Superior temporal gyrus (tissue), 1 donor: ENCODE measurements around the gene LIPC.

Experiments used
- DNase-seq: peaks from one replicate; pipeline ENCODE4 v3.0.0-alpha.2; 2016; ENCODE audit errors: extremely low spot score

LIPC gene

DNA sequence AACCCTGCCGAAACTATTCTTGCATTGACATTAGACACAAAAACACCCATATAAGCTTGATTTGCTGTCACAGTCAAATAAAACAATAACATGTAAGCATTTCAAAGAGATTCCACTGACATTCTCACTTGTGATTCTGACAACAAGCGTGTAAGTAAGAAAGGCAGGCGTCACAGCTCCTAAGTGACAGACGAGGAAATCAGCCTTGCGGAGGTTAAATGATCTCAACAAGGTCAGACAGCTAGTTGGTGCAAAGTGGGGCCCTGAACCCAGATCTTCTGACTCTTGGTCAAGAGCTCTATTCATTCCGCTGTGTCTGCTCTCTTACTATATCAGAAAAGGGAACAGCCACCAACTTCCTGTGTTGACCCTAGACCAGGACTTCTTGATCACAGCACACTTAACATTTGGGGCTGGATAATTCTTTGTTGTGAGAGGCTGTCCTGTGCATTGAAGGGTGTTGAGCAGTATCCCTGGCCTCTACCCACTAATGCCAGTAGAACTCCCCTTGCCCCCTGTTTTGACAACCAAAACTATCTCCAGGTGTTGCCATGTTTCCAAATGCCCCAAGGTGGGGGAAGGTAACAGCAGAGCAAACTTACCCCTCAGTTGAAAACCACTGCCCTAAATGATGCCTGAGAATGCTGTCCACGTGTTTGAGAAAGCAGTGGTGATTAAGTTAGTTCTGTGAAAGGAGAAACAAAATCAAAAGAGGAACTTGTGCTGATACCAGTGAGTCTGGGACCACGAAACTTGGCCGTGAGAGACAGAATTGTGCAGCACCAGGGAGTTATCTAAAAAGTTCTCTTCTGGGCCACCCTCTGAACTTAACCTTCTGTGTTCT, 86.1 kb downstream of the LIPC start:
- no peak for DNase-seq

DNA sequence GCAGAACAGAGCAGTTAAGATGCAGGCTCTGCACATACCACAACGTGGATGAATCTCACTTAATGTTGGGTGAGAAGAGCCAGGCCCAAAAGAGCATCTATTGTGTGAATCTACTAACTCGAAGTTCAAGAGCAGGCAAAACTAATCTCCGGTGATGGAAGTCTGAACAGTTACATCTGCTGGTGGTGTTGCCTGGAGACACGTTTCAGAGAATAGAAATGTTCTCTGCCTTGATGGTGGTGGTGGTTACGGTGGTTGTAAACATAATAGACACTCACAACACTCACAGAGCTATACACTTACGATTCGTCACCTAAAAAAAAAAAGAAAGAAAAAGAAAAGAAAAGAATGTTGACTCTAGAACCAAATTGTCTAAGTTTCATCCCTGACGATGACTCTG, 86.8 kb downstream of the LIPC start:
- DNase-seq = no peak

DNA sequence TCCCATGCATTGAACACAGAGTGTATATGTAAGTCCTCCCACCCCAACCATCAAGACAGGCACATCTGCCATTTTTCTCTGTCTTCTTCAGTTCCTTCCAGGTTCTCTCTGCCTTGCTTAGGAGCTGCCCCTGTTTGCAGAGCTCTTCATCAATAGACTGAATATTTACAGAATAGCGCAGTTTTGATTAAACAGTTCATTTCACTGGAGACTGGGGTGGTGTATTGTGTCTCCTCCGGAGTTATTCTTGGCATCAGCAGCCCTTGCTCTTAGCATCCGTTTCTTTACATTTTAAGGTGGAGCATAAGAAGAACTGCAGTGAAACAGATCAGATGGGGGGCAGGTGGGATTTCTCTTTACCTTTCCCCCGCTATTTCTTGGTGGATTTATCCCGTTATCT, 87.7 kb downstream of the LIPC start:
- DNase-seq = no peak

DNA sequence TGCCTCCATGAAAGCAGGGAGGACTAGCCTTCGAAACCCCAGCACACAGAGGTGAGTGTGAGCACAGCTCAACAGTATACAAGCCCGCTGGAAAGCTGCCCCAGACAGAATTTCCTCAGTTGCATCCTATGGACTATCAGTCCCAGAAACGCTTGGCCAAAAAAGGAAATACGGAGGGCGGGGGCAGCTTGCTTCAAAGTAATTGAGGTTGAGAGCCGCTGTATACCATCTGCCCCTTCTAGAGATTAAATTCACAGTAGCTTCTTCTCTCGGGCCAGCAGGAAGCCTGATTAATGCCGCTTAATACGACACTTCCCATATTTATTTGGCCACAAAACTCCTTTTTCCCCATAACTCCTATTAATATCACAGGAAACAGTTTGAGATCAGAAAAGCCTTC, 88.7 kb downstream of the LIPC start:
- no peak for DNase-seq

DNA sequence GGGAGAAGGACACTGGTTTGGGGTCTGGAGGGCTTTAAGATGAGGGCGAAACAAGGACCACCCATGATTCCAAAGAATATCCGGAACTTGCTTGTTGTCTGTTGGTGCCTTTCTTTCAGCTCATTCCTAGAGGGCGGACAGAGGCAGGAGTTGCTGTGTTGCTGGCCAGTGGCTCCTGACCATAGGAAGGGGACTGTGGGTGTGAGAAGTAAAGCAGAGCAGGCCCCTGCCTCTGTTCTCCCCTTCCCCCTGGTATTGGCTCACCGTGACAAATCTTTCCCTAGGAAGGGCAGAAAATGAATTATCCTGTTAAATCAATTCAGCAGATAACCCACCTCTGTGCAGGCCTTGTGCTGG, 89.1 kb downstream of the LIPC start:
- no peak for DNase-seq

DNA sequence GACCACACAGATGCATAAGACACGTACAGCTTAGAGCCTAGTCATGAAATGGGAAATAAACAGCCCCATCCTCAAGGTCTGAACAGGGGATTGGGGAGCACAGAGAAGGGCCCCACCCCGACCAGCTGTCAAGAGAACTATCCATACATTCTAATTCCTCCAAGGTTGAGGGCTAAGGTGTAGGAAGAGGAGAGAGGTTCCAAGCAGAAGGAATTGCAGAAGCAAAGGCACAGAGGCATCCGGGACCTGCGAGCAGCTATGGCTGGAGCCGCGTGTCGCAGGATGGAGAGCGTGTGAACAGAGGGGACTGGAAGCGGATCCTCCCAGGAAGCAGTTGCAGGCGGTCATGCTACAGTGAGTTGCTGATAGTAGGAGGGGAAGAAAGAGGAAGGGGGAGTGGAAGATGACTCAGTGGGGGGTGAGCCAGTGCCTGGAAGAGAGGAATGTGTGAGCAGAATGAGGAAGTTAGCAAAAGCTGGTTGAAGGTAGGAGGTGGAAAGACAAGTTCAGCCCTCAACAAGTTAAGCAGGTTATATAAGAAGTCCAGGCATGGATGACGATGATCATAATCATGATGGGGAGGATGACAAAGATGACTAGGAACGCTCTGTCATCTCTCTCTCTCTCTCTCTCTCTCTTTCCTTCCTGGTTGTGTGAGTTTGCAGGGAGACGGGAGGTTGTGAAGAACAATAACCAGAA, 89.7 kb downstream of the LIPC start:
- peak; percentile 59 for DNase-seq

DNA sequence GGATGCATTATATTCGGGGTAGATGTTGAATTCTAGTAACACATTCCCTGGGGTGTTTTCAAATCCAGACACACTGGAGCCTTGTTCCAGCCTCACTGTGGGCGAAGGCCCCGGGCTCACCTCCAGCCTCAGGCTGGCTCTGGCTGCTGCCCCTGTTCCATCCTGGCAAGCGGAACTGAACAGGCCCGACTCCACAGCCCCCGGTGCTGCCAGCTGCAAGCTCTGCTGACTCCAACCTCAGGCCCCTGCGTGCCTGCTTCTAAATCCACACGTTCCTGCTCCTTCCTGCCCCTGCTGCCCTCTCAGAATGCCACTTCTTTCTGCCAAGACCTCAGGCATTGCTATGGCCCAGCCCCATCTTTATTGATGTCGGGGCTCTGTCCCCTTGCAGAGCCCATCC, 90.6 kb downstream of the LIPC start:
- DNase-seq = peak; percentile 77

DNA sequence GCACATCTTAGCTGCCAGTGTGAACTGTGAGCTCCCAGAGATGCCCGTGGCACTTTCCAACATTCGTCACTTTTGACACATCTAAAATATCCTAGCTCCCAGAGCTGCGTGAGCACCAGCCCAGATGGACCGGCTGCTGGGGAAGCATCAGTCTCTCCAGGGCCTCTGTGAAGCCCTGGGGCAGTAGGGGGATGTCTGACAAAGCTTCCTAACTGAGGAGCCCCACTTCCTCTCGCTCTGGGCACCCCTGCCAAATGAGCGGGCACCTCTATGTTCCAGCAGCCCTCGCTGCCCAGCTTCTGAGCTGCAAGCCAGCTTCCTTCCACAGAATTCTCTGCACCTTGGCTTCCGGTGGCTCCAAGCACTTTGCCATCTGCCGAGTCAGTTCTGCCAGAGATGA, 91.1 kb downstream of the LIPC start:
- DNase-seq = peak; percentile 62

DNA sequence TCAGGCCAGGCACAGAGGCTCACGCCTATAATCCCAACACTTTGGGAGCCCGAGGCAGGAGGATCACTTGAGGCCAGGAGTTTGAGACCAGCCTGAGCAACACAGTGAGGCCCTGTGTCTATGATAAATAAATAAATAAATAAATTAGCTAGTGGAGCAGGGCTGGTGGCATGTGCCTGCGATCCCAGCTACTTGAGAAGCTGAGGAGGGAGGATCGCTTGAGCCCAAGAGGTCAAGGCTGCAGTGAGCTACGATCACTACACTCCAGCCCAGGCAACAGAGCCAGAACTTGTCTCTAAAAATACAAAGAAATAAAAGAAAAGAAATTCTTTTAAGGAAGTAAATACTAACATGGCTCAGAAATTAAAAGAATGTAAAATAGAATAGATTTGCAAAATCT, 91.8 kb downstream of the LIPC start:
- DNase-seq = no peak

DNA sequence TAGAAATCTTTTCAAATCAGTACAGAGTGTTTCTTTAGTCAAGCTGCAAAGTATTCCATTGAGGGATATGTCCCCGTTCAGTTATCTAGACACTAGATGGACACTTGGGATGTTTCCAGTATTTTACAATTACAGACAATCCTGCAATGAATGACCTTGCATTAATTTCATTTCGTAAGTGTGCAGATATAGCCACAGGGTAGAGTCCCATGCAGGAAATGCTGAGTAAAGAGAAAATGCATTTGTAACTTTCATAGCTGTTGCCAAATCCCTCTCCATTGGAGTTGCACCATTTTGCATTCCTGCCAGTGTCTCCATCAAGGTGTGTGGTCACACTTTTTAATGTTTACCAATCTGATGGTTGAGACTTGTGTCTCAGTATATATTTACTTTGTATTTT, 92.5 kb downstream of the LIPC start:
- DNase-seq = no peak

DNA sequence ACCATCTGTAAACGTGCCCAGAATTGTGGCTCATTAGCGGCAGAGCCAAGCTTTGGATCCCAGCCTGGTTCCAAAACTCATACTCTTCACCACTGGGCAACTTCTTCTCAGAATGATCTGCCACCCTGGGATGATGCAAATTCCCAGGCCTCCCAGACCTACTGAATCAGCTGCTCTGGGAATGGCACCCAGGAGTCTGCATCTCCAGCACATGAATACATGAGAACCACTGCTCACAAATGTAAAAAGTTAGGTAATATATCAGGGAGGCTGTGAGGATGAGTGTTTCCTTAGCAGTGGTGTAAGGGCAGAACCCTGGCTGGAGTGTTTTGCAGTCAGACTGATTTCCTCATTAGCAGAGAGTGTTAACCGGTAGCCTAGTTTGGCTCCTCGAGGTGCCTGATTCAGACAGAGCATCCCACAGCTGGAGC, 94.2 kb downstream of the LIPC start:
- DNase-seq = no peak

DNA sequence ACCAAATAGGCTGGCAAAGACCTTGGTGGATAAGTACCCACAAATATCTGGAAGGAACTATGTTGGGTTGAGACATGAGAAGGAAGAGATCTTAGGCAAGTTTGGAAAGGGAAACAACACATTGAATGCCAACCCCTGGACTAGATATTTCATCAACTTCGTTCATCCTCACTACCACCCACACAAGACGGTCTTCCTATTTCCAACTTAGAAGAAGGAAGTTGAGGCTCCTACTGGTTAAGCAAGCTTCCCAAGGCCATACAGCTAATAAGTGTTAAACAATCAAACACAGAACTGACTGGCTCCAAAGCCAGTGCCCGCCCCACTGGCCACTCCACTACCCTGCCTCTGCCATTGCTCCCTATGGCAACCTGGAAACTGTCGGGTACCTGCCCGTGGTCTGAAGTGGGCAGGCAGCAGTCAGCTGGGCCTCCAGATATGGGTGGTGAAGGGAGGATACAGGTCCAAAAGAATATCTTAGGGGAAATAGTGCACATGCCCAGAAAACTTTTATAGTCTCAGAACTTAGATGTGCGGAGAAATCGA, 94.9 kb downstream of the LIPC start:
- no peak for DNase-seq

DNA sequence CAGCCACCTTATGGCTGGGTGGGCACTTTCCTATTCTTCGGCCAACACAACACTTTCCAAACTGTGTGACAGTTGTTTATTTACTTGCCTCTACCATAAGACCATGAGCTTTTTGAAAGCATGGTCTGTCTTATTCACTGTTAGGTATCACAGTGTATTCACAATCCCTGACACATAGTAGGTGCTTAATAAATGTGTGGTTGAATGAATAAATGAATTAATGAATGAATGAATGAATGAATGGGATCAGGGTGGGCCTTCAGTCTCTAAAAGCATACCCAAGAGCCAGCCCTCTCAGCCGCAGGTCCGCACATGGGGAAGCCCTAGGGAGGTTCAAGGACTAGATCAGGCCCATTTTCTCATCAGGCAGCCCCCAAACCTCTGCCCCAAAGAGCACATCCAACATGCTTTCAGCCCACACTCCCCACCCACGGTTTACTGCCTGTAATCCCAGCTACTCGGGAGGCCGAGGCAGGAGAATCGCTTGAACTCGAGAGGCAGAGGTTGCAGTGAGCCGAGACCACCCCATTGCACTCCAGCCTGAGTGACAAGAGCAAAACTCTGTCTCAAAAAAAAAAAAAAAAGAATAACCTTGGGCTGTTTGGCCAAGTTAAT, 95.9 kb downstream of the LIPC start:
- no peak for DNase-seq

DNA sequence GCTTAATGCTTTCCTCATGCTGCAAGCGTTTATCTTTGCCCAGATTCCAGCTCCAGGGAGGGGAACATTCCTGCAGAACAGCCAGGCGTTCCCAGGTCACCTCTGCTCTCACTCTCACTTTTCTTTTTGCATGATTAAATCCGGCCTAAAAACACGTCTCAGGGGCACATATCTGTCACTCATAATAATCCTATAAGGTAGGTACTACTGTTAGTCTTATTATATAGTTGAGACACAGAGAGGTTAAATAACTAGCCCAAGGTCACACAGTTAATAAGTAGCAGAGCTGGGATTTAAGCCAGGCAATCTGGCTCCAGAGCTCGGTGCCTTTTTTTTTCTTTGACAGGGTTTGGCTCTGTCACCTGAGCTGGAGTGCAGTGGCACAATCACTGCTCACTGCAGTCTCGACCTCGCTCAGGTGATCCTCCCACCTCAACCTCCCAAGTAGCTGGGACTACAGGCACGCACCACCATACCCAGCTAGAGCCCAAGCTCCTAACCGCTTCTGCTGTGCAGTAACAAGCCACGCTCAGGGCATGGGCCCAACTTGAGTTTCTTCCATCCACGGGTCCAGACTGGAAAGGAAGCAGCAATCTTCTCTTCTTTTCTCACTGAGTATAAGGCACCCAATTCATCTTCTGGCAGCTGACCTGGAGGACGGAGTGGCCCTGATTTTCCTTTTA, 96.5 kb downstream of the LIPC start:
- DNase-seq = no peak

DNA sequence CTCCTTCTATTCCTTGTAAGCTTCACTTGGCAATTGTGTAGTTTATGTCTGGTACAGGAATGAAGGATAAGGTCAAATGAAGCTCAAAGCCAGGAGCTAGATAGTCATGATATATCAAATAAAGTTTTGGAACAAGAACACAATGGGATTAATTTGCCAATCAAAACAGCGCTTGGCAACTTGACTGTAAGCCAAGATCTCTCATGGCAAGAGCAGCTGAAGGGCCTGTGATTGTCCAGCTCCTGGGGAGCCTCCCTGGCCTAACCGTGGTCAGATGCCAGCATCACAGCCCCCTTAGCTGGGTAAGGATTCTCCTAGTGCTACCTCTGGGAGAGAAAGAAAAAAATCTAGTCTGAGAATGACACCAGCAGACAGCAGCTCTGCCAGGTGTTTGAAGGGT, 97.2 kb downstream of the LIPC start:
- DNase-seq = no peak

DNA sequence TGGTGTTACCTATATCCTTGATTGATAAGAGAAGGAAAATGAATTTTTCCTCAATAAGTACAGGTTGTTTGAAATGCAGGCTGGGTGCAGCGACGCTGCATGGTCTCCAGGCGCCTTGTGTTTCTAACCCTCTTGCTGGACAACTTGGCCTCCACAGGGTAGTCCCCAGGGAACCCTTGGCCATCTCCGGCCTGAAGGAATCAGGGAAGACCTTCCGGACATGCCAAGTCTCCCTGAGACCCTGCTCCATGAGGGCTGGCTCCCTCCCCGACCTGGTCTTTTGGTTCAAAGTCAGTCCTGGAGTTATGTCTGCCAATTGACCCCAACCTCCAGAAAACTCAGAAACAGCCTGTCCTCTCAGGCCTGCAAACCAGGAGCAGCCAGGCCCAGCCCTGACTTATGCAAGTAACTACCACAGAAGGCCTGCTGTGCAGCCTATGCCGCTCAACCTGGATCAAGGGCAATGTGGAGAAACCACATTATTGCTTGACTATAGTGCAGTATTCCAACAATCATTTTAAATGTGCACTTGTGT, 98.3 kb downstream of the LIPC start:
- no peak for DNase-seq

DNA sequence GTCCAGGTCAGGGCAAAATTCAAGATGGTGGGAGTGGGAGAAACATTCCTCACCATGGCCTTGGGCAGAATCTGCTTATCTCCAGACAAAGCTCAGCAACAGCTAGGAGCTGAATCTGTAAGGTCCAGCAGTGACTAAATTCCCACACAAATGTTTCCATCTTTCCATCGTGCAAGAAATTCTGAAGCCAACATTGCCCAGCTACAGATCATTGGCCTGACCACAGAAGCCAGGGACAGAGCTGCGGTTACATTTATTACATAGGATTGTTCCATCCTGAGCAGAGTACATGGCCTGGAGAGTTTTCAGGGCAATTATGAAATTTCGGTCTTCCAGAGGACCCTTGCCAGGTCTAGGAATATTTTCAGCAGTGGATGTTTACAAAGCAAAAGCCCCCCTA, 100.3 kb downstream of the LIPC start:
- DNase-seq = no peak

DNA sequence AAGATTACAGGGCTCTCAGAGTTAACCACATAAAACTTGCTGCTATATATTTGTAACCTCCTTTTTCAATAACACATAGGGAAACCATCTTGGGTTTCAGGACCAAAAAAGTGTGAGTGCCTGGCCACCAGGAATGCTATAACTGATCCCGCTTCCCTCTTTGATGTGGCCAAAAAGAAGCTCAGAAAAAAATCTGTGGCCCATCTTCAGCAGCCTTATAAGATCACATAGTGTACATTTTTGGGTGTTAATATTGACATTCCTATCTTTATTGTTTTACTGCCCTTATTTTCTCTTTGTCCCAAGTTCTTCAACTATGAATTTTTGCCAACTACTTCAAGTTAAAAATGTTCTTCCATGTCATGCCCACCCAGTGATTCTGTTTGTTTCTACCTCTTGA, 102.8 kb downstream of the LIPC start:
- DNase-seq = no peak

DNA sequence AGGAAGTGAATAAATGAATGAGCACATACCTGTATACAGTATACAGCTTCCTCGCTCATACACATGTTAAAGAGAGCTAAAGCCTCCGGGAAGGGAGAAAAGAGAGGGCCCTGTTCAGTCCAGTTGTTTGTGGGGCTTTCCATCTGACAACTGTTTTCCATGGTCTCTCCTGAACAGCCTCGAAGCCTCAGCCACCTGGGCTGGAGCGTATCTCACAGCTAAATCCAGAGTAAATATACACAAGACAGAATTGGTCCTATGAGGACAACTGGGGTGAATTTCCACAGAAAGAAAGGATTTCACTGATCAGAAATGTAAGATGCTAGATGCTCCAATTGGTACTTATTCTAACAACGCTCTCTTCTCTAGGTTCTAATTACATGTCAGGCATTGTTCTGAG, 103.5 kb downstream of the LIPC start:
- DNase-seq = no peak

DNA sequence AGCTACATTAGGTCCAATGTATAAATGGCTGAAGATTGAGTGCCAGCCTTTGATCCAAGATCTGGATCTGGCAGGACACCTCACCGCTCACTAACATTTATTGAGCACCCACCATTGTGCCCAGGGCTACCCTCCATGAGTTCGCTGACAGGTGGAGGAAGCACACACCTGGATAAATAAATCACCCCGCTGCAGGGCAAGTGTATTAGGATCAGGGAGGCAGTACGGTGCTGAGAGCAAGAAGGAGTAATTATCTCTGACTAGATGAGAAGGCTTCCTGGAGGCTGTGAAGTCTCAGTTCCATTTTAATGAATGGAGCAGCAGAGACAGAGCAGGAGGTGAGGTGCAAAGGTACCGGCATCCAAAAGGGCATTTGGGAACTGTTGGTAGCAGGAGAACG, 104.1 kb downstream of the LIPC start:
- no peak for DNase-seq

DNA sequence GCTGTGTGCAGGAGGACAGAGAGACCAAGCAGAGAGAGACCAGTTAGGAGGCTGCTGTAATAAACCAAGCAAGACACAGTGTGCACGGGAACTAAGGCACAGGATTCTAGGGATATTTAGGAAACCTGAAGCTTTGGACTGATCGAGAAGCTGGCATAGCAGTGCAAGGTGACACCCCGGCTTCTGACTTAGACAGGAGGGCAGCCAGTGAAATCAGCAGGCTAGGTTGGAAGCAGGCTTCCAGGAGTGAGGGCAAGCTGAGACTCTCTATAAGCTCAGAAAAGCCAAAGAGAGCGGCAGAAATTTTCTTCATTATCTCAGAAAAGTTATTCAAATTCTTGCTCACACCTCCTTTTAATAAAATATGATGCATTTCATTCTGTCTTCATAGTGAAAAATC, 104.6 kb downstream of the LIPC start:
- DNase-seq = no peak

DNA sequence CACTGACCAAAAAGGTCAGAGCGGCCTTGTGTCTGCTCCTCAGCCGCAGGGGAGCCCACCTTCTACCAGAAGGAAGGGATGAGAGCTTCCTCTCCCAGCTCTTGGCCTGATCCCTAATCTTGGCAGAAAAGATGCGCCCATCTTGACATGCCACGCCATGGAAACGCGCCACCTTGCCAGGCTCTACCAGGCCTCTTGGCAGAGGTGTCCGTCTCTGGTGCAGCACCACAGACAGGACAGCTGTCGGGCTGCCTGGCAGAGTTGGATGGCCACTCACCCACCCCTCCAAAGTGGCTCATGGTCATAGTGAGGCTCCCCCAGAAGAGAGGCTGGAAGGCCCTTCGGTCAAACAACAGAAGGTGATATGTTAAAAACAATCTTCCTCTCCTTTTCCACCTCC, 105.2 kb downstream of the LIPC start:
- DNase-seq = no peak
